ENCODE measurements around the gene HNRNPA3. TPM values are rescaled to one million over a fixed set of nuclear protein-coding genes. Genes with fewer than 3 reads are reported as not detected.
"Not testable (repeated sequence)": the region's sequence is repeated elsewhere in the genome, so short reads cannot be mapped to it uniquely, and the experiment has no call there.

HNRNPA3 gene
- total and polyA plus RNA-seq, 8 donors: 151 to 688 (median 547) TPM

DNA sequence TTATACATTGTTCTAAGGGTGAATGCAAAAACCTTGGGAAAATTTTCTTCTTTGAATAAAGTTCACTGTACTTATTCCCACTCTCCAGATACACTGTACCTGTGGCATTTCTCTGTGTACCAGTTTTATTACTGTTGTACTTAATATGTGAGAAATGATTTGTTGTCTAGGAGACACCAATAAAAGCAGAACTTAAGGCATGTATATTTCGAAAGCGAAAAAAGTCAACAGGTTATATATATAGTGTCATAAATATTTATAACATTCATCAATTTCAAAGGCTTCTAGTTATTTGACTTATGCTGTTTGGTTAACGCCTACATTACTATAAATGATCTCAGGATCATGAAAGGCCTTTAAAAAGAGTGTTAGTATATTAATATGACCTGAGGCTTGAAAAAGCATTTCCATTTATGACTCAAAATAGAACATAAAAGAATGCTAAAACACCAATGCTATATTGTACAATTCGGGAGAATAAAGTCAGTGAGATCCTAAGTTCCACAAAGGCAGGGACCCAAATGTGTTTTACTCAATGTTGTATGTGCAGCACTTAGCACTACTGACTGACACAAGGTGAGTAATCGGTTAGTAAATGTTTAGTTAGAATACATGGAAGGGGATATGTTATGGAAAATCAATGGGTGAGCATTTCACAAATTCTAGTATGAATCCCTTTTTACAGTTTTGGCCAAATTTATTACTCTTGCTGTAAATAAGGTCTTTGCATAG is 32.2 kb upstream of the HNRNPA3 start:
- DNase-seq (no peak), ATAC-seq (no peak)
- Histone ChIP-seq H3K27ac (no peak overlapping the region), H3K36me3 (no peaks in the 10 kb centered on the region), H3K27me3 (no peaks in the 10 kb centered on the region), H3K9me3 (no peaks in the 10 kb centered on the region), H3K4me3 (no peak overlapping the region), H3K4me1 (no peaks in the 10 kb centered on the region)
- TF ChIP-seq, protein P1, sequence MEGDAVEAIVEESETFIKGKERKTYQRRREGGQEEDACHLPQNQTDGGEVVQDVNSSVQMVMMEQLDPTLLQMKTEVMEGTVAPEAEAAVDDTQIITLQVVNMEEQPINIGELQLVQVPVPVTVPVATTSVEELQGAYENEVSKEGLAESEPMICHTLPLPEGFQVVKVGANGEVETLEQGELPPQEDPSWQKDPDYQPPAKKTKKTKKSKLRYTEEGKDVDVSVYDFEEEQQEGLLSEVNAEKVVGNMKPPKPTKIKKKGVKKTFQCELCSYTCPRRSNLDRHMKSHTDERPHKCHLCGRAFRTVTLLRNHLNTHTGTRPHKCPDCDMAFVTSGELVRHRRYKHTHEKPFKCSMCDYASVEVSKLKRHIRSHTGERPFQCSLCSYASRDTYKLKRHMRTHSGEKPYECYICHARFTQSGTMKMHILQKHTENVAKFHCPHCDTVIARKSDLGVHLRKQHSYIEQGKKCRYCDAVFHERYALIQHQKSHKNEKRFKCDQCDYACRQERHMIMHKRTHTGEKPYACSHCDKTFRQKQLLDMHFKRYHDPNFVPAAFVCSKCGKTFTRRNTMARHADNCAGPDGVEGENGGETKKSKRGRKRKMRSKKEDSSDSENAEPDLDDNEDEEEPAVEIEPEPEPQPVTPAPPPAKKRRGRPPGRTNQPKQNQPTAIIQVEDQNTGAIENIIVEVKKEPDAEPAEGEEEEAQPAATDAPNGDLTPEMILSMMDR (IDR thresholded peaks at IDR 0.05): no peak
- intact Hi-C loops (cut with DNase I): no loop called here

DNA sequence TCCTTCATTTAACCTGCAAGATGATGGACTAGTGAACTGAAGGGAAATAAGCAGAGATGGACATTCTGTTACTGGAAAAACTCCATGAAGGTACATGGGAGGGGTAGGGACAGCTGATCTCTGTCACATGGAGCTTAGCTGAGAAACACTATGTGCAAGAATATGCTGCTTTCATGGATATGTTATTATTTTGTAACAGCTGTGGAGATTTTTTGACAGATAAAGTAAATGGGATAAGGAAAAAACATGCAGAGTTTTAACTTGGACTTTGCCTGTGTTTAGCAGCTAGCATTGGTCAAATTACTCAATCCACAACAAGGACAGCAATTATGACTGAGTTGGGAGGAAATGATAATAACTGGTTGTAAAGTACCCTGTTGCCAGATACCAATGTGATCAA is 28.7 kb upstream of the HNRNPA3 start:
- ATAC-seq: no peak
- H3K36me3 ChIP-seq: no peaks in the 10 kb centered on the region
- H3K9me3 ChIP-seq: no peaks in the 10 kb centered on the region
- H3K27me3 ChIP-seq: no peaks in the 10 kb centered on the region
- no peak overlapping the region for H3K27ac ChIP-seq
- H3K4me1 ChIP-seq: no peaks in the 10 kb centered on the region
- no peak for DNase-seq
- intact Hi-C loops (cut with DNase I): no loop called here
- TF ChIP-seq, protein P1 (IDR thresholded peaks at IDR 0.05): no peak
- no peak overlapping the region for H3K4me3 ChIP-seq

DNA sequence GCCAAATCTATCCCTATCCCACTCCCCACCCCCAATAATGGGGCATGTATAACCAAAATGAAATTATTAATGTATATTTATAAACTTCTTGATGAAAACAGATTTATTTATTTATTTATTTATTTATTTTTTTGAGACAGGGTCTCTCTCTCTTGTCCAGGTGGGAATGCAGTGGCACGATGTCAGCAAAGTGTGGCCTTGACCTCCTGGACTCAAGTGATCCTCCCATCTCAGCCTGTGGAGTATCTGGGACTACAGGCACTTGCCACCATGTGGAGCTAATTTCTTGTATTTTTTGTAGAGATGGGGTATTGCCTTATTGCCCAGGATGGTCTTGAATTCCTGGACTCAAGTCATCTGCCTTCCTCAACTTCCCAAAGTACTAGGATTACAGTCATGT is 28.0 kb upstream of the HNRNPA3 start:
- no peaks in the 10 kb centered on the region for H3K9me3 ChIP-seq
- no peak overlapping the region for H3K27ac ChIP-seq
- DNase-seq (no peak), ATAC-seq (no peak)
- TF ChIP-seq, protein P1 (IDR thresholded peaks at IDR 0.05): no peak
- intact Hi-C loops (cut with DNase I): no loop called here
- H3K36me3 ChIP-seq: no peaks in the 10 kb centered on the region
- H3K4me1 ChIP-seq: no peaks in the 10 kb centered on the region
- no peak overlapping the region for H3K4me3 ChIP-seq
- H3K27me3 ChIP-seq: no peaks in the 10 kb centered on the region

DNA sequence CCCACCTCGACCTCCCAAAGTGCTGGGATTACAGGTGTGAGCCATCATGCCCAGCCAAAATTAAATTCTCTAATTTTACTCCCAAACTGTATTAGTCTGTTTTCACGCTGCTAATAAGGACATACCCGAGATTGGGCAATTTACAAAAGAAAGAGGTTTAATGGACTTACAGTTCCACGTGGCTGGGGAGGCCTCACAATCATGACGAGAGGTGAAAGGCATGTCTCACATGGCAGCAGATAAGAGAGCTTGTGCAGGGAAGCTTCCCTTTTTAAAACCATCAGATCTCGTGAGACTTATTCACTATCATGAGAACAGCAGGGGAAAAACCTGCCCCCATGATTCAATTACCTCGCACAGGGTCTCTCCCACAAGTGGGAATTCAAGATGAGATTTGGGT is 26.6 kb upstream of the HNRNPA3 start:
- H3K4me3 ChIP-seq; H3K27me3 ChIP-seq; H3K4me1 ChIP-seq; intact Hi-C loops (cut with DNase I); H3K27ac ChIP-seq; H3K9me3 ChIP-seq; DNase-seq; ATAC-seq; H3K36me3 ChIP-seq: not testable (repeated sequence)

DNA sequence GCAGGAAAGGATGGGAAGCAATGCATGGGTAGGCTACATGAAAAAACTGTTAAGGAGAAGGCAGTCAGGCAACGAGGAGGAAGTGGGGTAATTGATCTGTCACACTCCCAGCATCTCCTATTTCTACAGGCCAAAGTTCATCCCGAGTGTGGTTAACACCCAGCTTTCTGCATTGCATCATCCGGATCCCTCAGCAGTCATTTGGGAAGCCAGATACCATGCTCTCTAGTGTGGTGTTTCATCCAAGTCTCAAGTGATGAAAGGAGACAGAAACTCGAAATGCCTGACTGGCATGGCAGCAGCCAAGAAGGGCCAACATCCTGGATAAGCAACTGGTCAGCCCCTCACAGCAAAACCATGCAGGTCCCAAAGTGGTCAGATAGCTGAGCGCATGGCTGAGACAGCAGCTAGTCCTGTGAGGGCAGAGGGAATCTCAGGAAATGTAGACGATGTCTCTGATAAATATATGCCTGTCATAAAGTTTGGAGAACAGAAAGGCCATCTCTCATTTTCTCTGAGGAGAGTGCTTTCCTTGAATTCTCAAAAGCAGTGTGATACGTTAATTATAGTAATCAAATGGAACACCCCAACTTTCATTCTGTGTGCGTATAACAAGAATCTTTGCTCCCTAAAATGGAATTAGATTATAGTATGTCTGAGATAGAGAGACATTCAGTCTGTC is 24.8 kb upstream of the HNRNPA3 start:
- Histone ChIP-seq H3K27ac (no peak overlapping the region), H3K27me3 (no peaks in the 10 kb centered on the region), H3K4me3 (no peak overlapping the region), H3K4me1 (no peaks in the 10 kb centered on the region), H3K36me3 (no peaks in the 10 kb centered on the region), H3K9me3 (no peaks in the 10 kb centered on the region)
- ATAC-seq: no peak
- no peak for DNase-seq
- TF ChIP-seq, protein P1 (IDR thresholded peaks at IDR 0.05): no peak
- intact Hi-C loops (cut with DNase I): no loop called here

Data from left lung (tissue), 10 donors.